HL-60 (cell line): ENCODE data around the gene FOXJ3.

Source experiments
- DNase-seq, 2 experiments: peaks; one replicate each; pipeline ENCODE4 v3.0.0-alpha.2; 2010 to 2020; ENCODE audit warnings: low read depth in 1 of 2, low spot score in 1 of 2
- H3K27ac ChIP-seq: fragments of 250-450 bp; sonication (Bioruptor Pico); replicated peaks from 2 replicates; pipeline ENCODE4 v1.5.1; 2020; ENCODE audit warnings: mild to moderate bottlenecking, moderate library complexity
- H3K27me3 ChIP-seq: fragments of 250-450 bp; sonication (Bioruptor Pico); 2 replicates; pipeline ENCODE4 v1.5.1; 2021; ENCODE audit warnings: mild to moderate bottlenecking, moderate library complexity; ENCODE audit not compliant: insufficient read depth, poor library complexity, severe bottlenecking
- H3K4me3 ChIP-seq: replicated peaks from 2 replicates; pipeline ENCODE4 v1.5.1; 2011; ENCODE audit warnings: mild to moderate bottlenecking, control low read depth, low read length; ENCODE audit not compliant: insufficient read depth
- GABPA ChIP-seq: IDR thresholded peaks from 2 replicates; pipeline ENCODE4 v1.6.1; 2012; ENCODE audit warnings: low read depth
- POLR2AphosphoS5 ChIP-seq: IDR thresholded peaks from 2 replicates; pipeline ENCODE4 v1.6.1; 2012; ENCODE audit warnings: low read depth
- SPI1 ChIP-seq: IDR thresholded peaks from 2 replicates; pipeline ENCODE4 v1.6.1; 2012; ENCODE audit warnings: low read depth, mild to moderate bottlenecking, borderline replicate concordance
- TF ChIP-seq, protein P1 (sequence below): IDR thresholded peaks from one replicate; pipeline ENCODE4 v1.5.1; 2011; ENCODE audit warnings: low read length, control low read depth, inconsistent platforms; ENCODE audit not compliant: insufficient read depth
- TF ChIP-seq, protein P2 (sequence below): IDR thresholded peaks from 2 replicates; pipeline ENCODE4 v1.6.1; 2012; ENCODE audit warnings: low read depth; ENCODE audit not compliant: insufficient replicate concordance

FOXJ3 gene

DNA sequence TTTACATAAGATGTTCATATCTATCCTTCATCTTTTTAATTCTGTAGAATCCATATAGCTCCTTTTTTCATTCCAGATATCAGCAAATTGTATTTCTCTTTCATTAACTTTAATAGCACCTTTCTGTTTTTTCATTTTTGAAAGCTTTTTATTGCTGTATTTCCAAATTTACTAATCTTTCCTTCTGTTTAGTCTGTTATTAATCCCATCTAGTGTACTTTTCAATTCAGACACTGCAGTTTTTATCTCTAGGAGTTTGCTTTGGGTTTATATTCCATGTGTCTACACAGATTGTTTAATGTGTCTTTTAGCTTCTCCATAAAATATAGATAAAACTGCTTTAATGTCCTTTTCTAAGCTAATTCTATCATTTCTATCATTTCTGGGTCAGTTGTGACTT is 133.0 kb downstream of the FOXJ3 start:
- TF ChIP-seq, protein P1, sequence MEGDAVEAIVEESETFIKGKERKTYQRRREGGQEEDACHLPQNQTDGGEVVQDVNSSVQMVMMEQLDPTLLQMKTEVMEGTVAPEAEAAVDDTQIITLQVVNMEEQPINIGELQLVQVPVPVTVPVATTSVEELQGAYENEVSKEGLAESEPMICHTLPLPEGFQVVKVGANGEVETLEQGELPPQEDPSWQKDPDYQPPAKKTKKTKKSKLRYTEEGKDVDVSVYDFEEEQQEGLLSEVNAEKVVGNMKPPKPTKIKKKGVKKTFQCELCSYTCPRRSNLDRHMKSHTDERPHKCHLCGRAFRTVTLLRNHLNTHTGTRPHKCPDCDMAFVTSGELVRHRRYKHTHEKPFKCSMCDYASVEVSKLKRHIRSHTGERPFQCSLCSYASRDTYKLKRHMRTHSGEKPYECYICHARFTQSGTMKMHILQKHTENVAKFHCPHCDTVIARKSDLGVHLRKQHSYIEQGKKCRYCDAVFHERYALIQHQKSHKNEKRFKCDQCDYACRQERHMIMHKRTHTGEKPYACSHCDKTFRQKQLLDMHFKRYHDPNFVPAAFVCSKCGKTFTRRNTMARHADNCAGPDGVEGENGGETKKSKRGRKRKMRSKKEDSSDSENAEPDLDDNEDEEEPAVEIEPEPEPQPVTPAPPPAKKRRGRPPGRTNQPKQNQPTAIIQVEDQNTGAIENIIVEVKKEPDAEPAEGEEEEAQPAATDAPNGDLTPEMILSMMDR, result no peak
- H3K27me3 ChIP-seq, result no peaks in the 10 kb centered on the region
- DNase-seq, result no peak
- no peak overlapping the region for H3K27ac ChIP-seq
- H3K4me3 ChIP-seq, result no peak overlapping the region

DNA sequence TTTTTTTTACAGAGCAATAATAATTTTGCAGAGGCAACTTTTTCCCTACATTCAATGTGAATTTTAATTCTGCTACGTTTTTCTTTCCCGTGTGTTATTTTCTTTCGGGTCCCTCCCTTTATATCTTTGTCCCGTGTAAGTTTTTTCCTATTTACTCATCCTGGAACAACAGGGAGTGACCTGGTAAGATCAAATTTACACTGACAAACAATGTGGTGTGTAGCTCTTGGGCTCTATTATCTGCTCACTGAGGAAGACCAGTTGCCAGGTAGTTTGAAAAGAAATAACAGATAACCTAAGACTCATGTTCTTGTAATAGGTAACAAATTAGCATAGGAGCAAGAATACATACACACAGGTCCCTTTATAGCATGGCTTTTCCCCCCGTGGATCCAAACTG is 136.8 kb downstream of the FOXJ3 start:
- Histone ChIP-seq H3K27me3 (no peaks in the 10 kb centered on the region), H3K4me3 (no peak overlapping the region), H3K27ac (no peak overlapping the region)
- TF ChIP-seq GABPA (no peak), SPI1 (no peak), POLR2AphosphoS5 (no peak)
- TF ChIP-seq, protein P2, sequence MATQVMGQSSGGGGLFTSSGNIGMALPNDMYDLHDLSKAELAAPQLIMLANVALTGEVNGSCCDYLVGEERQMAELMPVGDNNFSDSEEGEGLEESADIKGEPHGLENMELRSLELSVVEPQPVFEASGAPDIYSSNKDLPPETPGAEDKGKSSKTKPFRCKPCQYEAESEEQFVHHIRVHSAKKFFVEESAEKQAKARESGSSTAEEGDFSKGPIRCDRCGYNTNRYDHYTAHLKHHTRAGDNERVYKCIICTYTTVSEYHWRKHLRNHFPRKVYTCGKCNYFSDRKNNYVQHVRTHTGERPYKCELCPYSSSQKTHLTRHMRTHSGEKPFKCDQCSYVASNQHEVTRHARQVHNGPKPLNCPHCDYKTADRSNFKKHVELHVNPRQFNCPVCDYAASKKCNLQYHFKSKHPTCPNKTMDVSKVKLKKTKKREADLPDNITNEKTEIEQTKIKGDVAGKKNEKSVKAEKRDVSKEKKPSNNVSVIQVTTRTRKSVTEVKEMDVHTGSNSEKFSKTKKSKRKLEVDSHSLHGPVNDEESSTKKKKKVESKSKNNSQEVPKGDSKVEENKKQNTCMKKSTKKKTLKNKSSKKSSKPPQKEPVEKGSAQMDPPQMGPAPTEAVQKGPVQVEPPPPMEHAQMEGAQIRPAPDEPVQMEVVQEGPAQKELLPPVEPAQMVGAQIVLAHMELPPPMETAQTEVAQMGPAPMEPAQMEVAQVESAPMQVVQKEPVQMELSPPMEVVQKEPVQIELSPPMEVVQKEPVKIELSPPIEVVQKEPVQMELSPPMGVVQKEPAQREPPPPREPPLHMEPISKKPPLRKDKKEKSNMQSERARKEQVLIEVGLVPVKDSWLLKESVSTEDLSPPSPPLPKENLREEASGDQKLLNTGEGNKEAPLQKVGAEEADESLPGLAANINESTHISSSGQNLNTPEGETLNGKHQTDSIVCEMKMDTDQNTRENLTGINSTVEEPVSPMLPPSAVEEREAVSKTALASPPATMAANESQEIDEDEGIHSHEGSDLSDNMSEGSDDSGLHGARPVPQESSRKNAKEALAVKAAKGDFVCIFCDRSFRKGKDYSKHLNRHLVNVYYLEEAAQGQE, result no peak
- TF ChIP-seq, protein P1, result no peak
- no peak for DNase-seq

DNA sequence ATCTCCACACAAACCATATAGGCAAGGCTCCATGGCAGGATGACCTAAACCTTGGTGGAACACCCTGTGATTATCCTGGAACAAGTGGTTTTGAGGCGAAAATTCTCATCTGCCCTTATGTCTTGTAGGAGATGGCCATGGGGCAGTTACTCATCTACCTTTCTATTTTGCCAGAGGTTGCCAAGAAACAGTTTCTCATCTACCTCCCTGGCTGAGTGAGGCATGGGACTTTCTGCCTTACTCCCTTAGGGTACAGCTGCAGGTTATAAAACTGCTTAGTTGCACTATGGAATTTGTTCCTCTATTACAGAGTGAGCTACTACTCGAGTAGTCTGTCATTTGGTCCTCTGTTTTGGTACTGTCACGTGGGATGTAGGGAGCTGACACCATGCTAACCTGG is 139.2 kb downstream of the FOXJ3 start:
- H3K27ac ChIP-seq, result no peak overlapping the region
- no peak overlapping the region for H3K4me3 ChIP-seq
- no peak for DNase-seq
- no peaks in the 10 kb centered on the region for H3K27me3 ChIP-seq
- TF ChIP-seq SPI1 (no peak), POLR2AphosphoS5 (no peak), GABPA (no peak)
- TF ChIP-seq, protein P1, result no peak
- TF ChIP-seq, protein P2, result no peak

DNA sequence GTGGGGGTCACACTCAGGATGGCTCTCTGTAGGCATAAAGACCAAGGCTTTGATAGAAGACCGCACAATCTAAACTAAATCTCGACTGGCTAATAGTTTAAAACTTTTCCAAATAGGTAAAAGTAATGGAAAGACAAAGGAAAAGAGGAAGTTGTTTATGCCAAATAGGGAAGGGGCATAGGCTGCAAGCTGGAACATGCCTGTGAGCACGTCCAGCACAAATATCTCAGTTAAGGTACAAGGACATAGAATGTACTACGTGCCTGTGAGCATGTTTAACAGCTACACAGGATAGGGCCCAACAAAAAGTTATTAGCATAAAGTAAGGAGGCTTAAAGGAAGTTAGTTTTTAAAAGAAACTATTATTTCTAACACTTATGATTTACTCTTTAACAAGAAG is 142.9 kb downstream of the FOXJ3 start:
- no peak for TF ChIP-seq SPI1
- no peak for TF ChIP-seq POLR2AphosphoS5
- TF ChIP-seq, protein P1, result no peak
- TF ChIP-seq, protein P2, result no peak
- no peak for TF ChIP-seq GABPA
- DNase-seq, result no peak
- H3K27ac ChIP-seq, result no peak overlapping the region

More for the DNA sequence above, 142.9 kb downstream of the FOXJ3 start:
- H3K4me3 ChIP-seq, result no peak overlapping the region
- H3K27me3 ChIP-seq, result no peaks in the 10 kb centered on the region
